HG03095 (cell line): ENCODE measurements around the gene SERPINA12.
"Not testable (repeated sequence)": the region's sequence is repeated elsewhere in the genome, so short reads cannot be mapped to it uniquely, and the experiment has no call there.

Experiments used
- ATAC-seq: cut with Tn5 transposase; IDR thresholded peaks from one replicate; pipeline ENCODE4 v1.9.1; 2021; ENCODE audit warnings: moderate library complexity; ENCODE audit not compliant: unreplicated experiment

SERPINA12 gene

GRCh38 chr14:94494085-94494484 is 15.2 kb downstream of the SERPINA12 start:
- no peak for ATAC-seq

GRCh38 chr14:94491511-94491910 is 17.8 kb downstream of the SERPINA12 start:
- no peak for ATAC-seq

GRCh38 chr14:94489336-94489735 is 19.9 kb downstream of the SERPINA12 start:
- no peak for ATAC-seq

- no peak for ATAC-seq
Measured at GRCh38 chr14:94486883-94487282, 22.4 kb downstream of the SERPINA12 start.

DNA sequence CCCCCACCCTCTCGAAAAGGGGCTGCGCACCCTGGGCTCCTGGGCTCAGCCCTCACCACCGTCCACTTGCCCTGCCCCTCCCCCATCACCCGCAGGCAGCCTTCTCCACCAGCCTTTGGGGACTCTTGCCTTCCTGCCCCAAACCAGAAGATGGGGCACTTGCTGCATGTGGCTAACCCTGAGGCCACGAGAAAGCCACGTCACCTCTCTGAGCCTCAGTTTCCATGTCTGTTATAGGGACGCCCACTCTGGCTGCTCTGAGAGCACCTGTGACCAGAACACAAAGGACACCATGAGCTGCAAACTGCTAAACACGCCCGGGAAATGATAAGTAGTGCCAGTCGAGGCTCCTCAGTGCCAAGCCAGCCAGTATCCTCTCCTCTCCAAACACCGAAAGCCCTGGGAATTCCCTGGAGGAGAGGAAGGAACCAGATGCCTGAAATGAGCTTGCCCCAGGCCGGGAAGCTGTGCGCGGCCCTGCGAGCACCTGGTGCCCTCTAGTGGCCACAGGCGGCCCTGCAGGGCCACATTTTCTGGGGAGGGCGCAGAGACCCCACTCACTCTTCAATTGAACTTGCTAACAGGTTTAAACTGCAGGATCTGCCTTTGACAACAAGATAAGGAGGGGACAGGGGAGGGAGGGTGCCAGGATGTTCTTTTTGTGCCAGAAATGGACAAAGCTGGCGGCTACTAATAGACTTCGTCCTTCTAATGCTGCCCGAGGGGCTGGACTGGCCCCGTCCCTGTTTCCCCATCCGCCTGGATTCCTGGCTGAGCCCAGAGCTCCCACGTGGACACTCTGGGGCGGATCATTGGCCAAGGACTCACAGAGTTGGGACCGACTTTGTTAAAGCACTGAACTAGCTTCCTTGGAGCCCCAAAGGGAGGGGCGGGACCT is 23.1 kb downstream of the SERPINA12 start:
- no peak for ATAC-seq

DNA sequence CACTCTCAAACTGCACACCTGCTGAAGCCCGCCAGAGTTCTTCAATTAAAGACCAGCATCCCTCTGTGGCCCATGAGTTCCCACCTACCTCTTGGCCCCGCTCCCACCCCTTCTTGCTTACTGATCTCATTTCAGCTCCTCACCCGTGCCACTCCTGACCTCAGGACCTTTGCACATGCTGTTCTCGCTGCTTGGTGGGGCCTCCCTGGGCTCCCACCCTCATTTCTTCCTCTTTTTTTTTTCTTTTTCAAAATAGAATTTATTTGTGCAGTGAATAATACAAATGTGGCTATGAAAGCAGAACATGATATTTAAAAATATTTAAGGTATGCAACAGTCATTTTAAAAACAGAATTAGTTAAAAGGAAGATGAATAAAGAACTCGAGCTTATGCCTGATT is 24.8 kb downstream of the SERPINA12 start:
- no peak for ATAC-seq

GRCh38 chr14:94483729-94484275 is 25.5 kb downstream of the SERPINA12 start:
- ATAC-seq = no peak

- no peak for ATAC-seq
Measured at GRCh38 chr14:94483071-94483451, 26.2 kb downstream of the SERPINA12 start.

DNA sequence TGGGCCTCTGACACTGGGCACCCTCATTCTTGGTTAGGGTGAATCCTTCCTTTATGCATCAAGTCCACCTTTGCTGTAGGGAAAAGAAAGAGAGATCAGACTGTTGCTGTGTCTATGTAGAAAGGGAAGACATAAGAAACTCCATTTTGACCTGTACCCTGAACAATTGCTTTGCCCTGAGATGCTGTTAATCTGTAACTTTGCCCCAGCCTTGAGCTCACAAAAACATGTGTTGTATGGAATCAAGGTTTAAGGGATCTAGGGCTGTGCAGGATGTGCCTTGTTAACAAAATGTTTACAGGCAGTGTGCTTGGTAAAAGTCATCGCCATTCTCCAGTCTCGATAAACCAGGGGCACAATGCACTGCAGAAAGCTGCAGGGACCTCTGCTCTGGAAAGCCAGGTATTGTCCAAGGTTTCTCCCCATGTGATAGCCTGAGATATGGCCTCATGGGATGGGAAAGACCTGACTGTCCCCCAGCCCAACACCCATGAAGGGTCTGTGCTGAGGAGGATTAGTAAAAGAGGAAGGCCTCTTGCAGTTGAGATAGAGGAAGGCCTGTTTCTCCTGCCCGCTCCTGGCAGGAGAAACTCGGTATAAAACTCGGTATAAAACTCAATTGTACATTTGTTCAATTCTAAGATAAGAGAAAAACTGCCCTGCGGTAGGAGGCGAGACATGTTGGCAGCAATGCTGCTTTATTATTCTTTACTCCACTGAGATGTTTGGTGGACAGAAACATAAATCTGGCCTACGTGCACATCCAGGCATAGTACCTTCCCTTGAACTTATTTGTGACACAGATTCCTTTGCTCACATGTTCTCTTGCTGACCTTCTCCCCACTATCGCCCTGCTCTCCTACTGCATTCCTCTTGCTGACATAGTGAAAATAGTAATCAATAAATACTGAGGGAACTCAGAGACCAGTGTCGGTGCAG is 26.9 kb downstream of the SERPINA12 start:
- not testable (repeated sequence) for ATAC-seq

- no peak for ATAC-seq
Measured at GRCh38 chr14:94481468-94482131, 27.7 kb downstream of the SERPINA12 start.

DNA sequence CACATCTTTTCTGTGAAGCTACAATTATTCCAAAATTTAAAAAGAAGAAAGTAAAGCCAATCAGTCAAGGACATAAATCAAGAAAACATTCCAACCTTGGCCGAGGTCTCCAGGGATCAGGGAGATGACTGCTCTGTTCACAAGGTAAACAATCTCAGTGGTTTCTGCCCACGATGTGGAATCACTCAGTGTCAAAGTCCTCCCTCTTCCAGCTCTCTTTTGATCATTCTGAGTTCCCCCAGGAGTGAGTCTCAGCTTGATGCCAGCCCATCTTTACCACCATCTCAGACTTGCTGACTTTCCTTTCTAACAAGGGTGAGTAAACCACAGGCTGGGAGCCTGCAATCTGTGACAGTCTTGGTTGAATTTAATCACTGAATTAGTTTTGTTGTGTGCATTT is 28.5 kb downstream of the SERPINA12 start:
- no peak for ATAC-seq

- ATAC-seq = no peak
Measured at GRCh38 chr14:94478420-94478819, 30.8 kb downstream of the SERPINA12 start.

DNA sequence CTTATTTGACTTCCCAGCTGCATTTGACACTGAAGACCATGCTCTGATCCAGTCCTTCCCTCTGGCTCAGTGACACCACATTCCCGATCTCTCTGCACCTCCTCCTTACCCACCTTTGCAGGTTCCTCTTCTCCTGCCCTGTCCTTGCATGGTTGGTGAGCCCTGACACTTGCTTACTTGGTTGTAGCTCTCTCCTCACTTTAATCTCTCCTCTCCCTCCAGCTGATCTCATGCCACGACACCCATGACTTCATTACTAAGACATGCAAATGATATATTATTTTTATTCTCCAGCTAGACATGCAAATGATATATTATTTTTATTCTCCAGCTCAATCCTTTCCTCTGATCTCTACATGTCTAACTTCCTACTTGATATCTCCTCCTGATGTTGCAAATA is 33.2 kb downstream of the SERPINA12 start, which contains the start of gene SERPINA9:
SERPINA9 (minus strand) TSS at position 175 of the 400 bp plus-strand sequence. CDS start 6,357 bp downstream, outside the sequence.
- ATAC-seq = no peak

- ATAC-seq = no peak
Measured at GRCh38 chr14:94474581-94475031, 34.7 kb downstream of the SERPINA12 start.

DNA sequence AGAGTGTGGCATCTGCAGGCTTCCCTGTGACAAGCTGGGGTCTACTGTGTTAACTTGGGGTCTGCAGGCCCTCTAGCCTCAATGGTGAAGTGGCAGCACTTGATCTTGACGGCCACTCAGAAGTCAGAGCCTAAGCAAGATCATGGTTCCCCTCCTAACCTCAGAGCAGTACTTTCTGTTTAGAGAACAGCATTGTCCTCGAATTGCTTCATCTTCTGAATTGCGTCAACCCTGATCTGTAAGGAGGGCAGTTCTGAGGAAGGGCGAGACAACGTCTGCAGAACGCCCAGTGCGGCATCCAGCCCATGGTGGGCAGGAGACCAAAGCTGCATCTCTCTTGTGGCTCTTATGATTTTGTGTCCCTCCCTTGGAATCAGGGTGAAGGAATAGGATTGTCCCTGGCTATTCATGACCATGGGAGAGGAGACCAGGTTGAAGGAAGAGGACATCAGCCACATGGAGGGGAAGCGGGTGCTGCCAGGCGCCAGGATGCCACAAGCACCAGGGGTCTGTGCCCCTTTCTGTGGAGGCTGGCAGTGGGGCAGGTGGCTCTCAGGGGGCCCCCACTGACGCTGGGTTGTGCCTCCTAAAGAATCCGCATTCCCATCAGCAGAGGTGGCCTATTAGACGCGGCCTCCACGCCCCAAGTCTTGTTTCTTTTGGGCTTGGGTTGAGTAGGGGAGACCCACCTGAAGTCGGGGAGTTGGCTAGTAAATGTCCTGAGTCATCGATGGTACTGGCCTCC is 35.4 kb downstream of the SERPINA12 start:
- no peak for ATAC-seq

GRCh38 chr14:94472842-94473241 is 36.4 kb downstream of the SERPINA12 start:
- no peak for ATAC-seq

- no peak for ATAC-seq
Measured at GRCh38 chr14:94471045-94471444, 38.2 kb downstream of the SERPINA12 start.

DNA sequence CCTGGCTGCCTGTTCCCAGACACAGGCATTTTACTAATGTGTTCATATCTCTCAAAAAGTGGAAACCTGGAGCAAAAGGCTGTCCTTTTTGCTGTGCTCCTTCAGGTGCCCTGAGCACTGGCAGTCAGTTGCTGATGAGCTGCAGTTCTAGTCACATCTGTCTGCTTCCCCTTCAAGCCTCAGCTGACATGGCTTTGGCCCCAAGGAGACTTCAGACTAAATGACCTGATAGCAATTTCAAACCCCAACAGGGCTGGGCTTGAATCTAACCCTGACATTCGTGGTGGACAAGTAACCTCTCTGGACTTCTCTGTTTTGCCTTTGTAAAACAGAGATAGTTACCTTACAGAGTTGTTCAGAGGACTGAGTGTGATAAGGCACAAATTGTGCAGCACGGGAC is 39.0 kb downstream of the SERPINA12 start:
- no peak for ATAC-seq

- ATAC-seq = no peak
Measured at GRCh38 chr14:94469261-94469660, 40.0 kb downstream of the SERPINA12 start.
